Right lobe of liver (tissue), 6 donors: ENCODE measurements around the gene CALHM3. TPM values are rescaled to one million over a fixed set of nuclear protein-coding genes. Genes with fewer than 3 reads are reported as not detected.

ENCODE experiments used
- ATAC-seq, 4 donors: fragments of 200-7000 bp; cut with Tn5 transposase; one replicate each; pipeline ENCODE4 v1.9.1; 2020; ENCODE audit warnings: mild to moderate bottlenecking in 4 of 4, moderate library complexity in 4 of 4
- DNase-seq, 3 donors: peaks; one replicate each; pipeline ENCODE4 v3.0.0-alpha.2; 2020
- H3K27ac ChIP-seq, 3 donors: fragments of 200-600 bp; one replicate each; pipeline ENCODE4 v1.8.0; 2022
- H3K27me3 ChIP-seq, 2 donors: fragments of 200-600 bp; one replicate each; pipeline ENCODE4 v1.8.0; 2022
- H3K36me3 ChIP-seq, 4 donors: fragments of 200-600 bp; sonication (generic) in 1 of 4; one replicate each; pipeline versions ENCODE4 v1.5.1 to v1.8.0; 2017 to 2022; ENCODE audit warnings: control low read depth in 1 of 4
- H3K4me1 ChIP-seq, 4 donors: fragments of 200-600 bp; sonication (generic) in 1 of 4; one replicate each; pipeline versions ENCODE4 v1.5.1 to v1.8.0; 2017 to 2022; ENCODE audit warnings: control low read depth in 1 of 4
- H3K4me3 ChIP-seq, 3 donors: fragments of 200-600 bp; one replicate each; pipeline ENCODE4 v1.8.0; 2022
- H3K9me3 ChIP-seq, 4 donors: fragments of 200-600 bp; sonication (generic) in 1 of 4; one replicate each; pipeline versions ENCODE4 v1.5.1 to v1.8.0; 2017 to 2022; ENCODE audit warnings: control low read depth in 1 of 4
- CTCF ChIP-seq, 4 donors: fragments of 200-600 bp in 3 of 4; fragments of 450-650 bp in 1 of 4; IDR thresholded peaks; one replicate each; pipeline versions ENCODE4 v1.5.1 to v1.8.0; 2016 to 2022; ENCODE audit warnings: antibody characterized with exemption in 4 of 4, mild to moderate bottlenecking in 2 of 4
- POLR2A ChIP-seq: fragments of 450-650 bp; IDR thresholded peaks from one replicate; pipeline ENCODE4 v1.6.1; 2017; ENCODE audit warnings: antibody characterized with exemption, mild to moderate bottlenecking
- WGBS: methylation state at CpG from one replicate; pipeline ENCODE4 v1.1.6; 2018; ENCODE audit warnings: low coverage, low lambda C conversion rate; ENCODE audit not compliant: insufficient coverage; ENCODE audit errors: missing lambda C conversion rate; 5-methylcytosine and 5-hydroxymethylcytosine counted together
- intact Hi-C, 2 donors: fragments of 100-400 bp; cut with DNase I; formaldehyde crosslinking; loops; one replicate each; pipeline versions ENCODE4 v1.11.2 to v1.14.1; 2022
- total RNA-seq, 6 experiments: library from RNA; depleted of rRNA in 2 of 6; stranded (reverse); fragments of >200 nt in 2 of 6; fragmentation: NEBNext Ultra II Directional in 3 of 6; extraction: Animal tissue kit (Norgen Biotek cat#: 25700) in 3 of 6; gene quantifications; one replicate each; pipeline versions ENCODE4 v1.1.0 to v1.2.4, GENCODE V29; 2016 to 2023
- donor health status: DM: no; HTN: yes; CAD: no.
- donor health status: DM: no; HTN: no; CAD: no.
- donor health status: DM: no; HTN: no; CAD: no.
- donor health status: DM: no; HTN: yes; CAD: no.
- donor health status: DM: no; HTN: yes; CAD: no.

CALHM3 gene
- total RNA-seq, 6 experiments from 2014 or later: not detected

DNA sequence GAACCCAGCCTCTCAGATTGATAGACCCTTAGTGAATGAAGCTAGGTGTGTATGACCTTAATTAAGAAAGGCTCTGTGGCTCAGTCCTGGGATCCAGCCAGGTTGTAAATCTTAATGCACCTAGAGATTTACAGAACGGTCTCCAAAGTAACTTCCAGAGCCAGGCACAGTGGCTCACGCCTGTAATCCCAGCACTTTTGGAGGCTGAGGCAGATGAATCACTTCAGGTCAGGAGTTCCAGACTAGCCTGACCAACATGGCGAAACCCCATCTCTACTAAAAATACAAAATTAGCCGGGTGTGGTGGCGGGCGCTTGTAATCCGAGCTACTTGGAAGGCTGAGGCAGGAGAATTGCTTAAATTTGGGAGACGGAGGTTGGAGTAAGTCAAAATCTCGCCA lies 51.2 kb downstream of the CALHM3 start:
- 98% methylated on average over 8 of the region's 9 CpGs for WGBS
- Histone ChIP-seq H3K36me3 (peaks cover 0 to 50% (median 12%) of the 10 kb centered on the region in 4 donors), H3K9me3 (no peaks in the 10 kb centered on the region), H3K4me1 (peaks cover 0 to 4% (median 0%) of the 10 kb centered on the region in 4 donors), H3K27me3 (no peaks in the 10 kb centered on the region), H3K4me3 (no peak overlapping the region), H3K27ac (no peak overlapping the region)
- DNase-seq: no peak
- ATAC-seq: no peak
- intact Hi-C loops: no loop called here
- TF ChIP-seq CTCF (IDR thresholded peaks at IDR 0.05): no peak
- TF ChIP-seq POLR2A: no peak

DNA sequence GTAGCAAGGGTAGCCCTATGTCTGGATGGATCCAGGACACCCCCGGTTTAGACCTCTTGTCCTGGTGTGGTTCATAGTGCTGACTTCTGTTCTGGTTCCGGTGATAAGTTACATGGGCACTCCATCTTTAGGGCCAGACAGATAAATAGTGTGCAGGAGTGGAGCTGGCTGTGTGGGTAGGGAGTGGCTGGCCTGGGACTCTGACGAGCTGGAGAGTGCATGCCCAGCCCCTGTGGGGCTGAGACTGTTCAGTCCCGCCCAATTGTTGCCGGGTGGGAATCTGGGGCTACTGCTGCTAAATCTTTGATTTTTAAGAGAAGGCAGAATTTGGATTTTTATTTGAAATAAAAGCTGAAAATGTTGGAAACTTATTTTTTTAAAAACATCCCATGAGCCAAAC lies 55.3 kb downstream of the CALHM3 start:
- Histone ChIP-seq H3K4me1 (no peaks in the 10 kb centered on the region), H3K27ac (no peak overlapping the region), H3K36me3 (peaks cover 0 to 71% (median 23%) of the 10 kb centered on the region in 4 donors), H3K9me3 (no peaks in the 10 kb centered on the region), H3K27me3 (no peaks in the 10 kb centered on the region), H3K4me3 (no peak overlapping the region)
- intact Hi-C loops: no loop called here
- DNase-seq (no peak), ATAC-seq (no peak)
- no peak for TF ChIP-seq CTCF (IDR thresholded peaks at IDR 0.05)
- TF ChIP-seq POLR2A: no peak
- WGBS: 89% methylated on average over 5 of the region's 5 CpGs

Other genes starting within 250 kb of the CALHM3 start
- not detected for gene RPEL1, start 233.4 kb downstream of the CALHM3 start, total RNA-seq
- gene INA, start 202.1 kb downstream of the CALHM3 start, total RNA-seq: not detected
- 1 to 10 TPM; 4.7 to 8.5 (median 6.0) TPM for gene PCGF6, start 128.1 kb downstream of the CALHM3 start, total RNA-seq
- gene TAF5, start 111.3 kb downstream of the CALHM3 start, total RNA-seq: 1 to 10 TPM; 1.5 to 2.5 (median 2.2) TPM
- 100 to 1,000 TPM; 176 to 257 (median 220) TPM for gene ATP5MK, start 82.8 kb downstream of the CALHM3 start, total RNA-seq
- 10 to 100 TPM; 10.6 to 13.5 (median 12.0) TPM for gene PDCD11, start 82.6 kb downstream of the CALHM3 start, total RNA-seq
- gene CALHM2, start 26.9 kb downstream of the CALHM3 start, total RNA-seq: 1 to 10 TPM; 2.3 to 5.7 (median 3.7) TPM
- not detected for gene CALHM1, start 20.3 kb downstream of the CALHM3 start, total RNA-seq
- gene NEURL1, start 14.5 kb upstream of the CALHM3 start, total RNA-seq: 1 to 10 TPM in 2 of 6 experiments, under 1 TPM in 3, not detected in 1; 0.10 to 1.6 (median 0.83) TPM